Measurements from ENCODE around the gene IL13RA1. TPM values are rescaled to one million over a fixed set of nuclear protein-coding genes. Genes with fewer than 3 reads are reported as not detected.

IL13RA1 gene
- total RNA-seq, 1 experiment from 2014 or later = 33.2 TPM

GRCh38 chrX:118764122-118764521 lies 36.7 kb downstream of the IL13RA1 start:
- ChIA-PET CTCF (no interaction called here), POLR2A (no interaction called here)

GRCh38 chrX:118770133-118770760 lies 42.8 kb downstream of the IL13RA1 start:
- intact Hi-C loops (cut with micrococcal nuclease; ENCODE audit: unreplicated experiment) = no loop called here
- ChIA-PET CTCF (no interaction called here), POLR2A (no interaction called here)

More at GRCh38 chrX:118764122-118764521, 36.7 kb downstream of the IL13RA1 start:
- Histone ChIP-seq H3K4me1 (no peaks in the 10 kb centered on the region), H3K36me3 (ENCODE audit: control insufficient read depth, insufficient read depth, low read length) (no peaks in the 10 kb centered on the region), H3K27me3 (replicated peaks; ENCODE audit: control insufficient read depth, insufficient read depth, low read length) (no peaks in the 10 kb centered on the region), H3K4me3 (ENCODE audit: low read depth, low read length) (no peak overlapping the region), H3K9me3 (no peaks in the 10 kb centered on the region)
- Mint-ChIP-seq H3K36me3 (ENCODE audit: insufficient read depth, unreplicated experiment) (no peaks in the 10 kb centered on the region), H3K27ac (ENCODE audit: unreplicated experiment) (no peak overlapping the region), H3K27me3 (ENCODE audit: insufficient read depth, unreplicated experiment) (no peaks in the 10 kb centered on the region), H3K4me1 (ENCODE audit: low read depth, unreplicated experiment) (no peaks in the 10 kb centered on the region), H3K9me3 (ENCODE audit: unreplicated experiment) (no peaks in the 10 kb centered on the region), H3K4me3 (ENCODE audit: unreplicated experiment) (no peak overlapping the region)
- no peak for DNase-seq
- intact Hi-C loops (cut with micrococcal nuclease; ENCODE audit: unreplicated experiment) = no loop called here
- BruUV-seq (replicated peaks) = no TSS peak
- no peak for TF ChIP-seq CTCF (IDR thresholded peaks at IDR 0.05; ENCODE audit: insufficient read depth in 1 of 2, low read depth in 1 of 2, low read length in 1 of 2, severe bottlenecking in 1 of 2, unreplicated experiment in 1 of 2)

GRCh38 chrX:118772051-118772450 lies 44.6 kb downstream of the IL13RA1 start:
- Mint-ChIP-seq H3K4me1 (ENCODE audit: low read depth, unreplicated experiment) (no peaks in the 10 kb centered on the region), H3K4me3 (ENCODE audit: unreplicated experiment) (no peak overlapping the region), H3K27ac (ENCODE audit: unreplicated experiment) (no peak overlapping the region), H3K9me3 (ENCODE audit: unreplicated experiment) (no peaks in the 10 kb centered on the region), H3K27me3 (ENCODE audit: insufficient read depth, unreplicated experiment) (no peaks in the 10 kb centered on the region), H3K36me3 (ENCODE audit: insufficient read depth, unreplicated experiment) (peaks cover 11% of the 10 kb centered on the region)
- no peak for DNase-seq
- ChIA-PET POLR2A (no interaction called here), CTCF (no interaction called here)
- Histone ChIP-seq H3K4me1 (no peaks in the 10 kb centered on the region), H3K36me3 (ENCODE audit: control insufficient read depth, insufficient read depth, low read length) (no peaks in the 10 kb centered on the region), H3K9me3 (no peaks in the 10 kb centered on the region), H3K27me3 (replicated peaks; ENCODE audit: control insufficient read depth, insufficient read depth, low read length) (no peaks in the 10 kb centered on the region), H3K4me3 (ENCODE audit: low read depth, low read length) (no peak overlapping the region)
- intact Hi-C loops (cut with micrococcal nuclease; ENCODE audit: unreplicated experiment) = no loop called here
- BruUV-seq (replicated peaks) = no TSS peak
- TF ChIP-seq CTCF (IDR thresholded peaks at IDR 0.05; ENCODE audit: insufficient read depth in 1 of 2, low read depth in 1 of 2, low read length in 1 of 2, severe bottlenecking in 1 of 2, unreplicated experiment in 1 of 2) = no peak

More at GRCh38 chrX:118770133-118770760, 42.8 kb downstream of the IL13RA1 start:
- H3K27me3 ChIP-seq (replicated peaks; ENCODE audit: control insufficient read depth, insufficient read depth, low read length) = no peaks in the 10 kb centered on the region
- no peak overlapping the region for H3K4me3 Mint-ChIP-seq (ENCODE audit: unreplicated experiment)
- H3K4me3 ChIP-seq (ENCODE audit: low read depth, low read length) = no peak overlapping the region
- no peaks in the 10 kb centered on the region for H3K36me3 ChIP-seq (ENCODE audit: control insufficient read depth, insufficient read depth, low read length)
- no TSS peak for BruUV-seq (replicated peaks)
- no peaks in the 10 kb centered on the region for H3K9me3 Mint-ChIP-seq (ENCODE audit: unreplicated experiment)
- no peak for TF ChIP-seq CTCF (IDR thresholded peaks at IDR 0.05; ENCODE audit: insufficient read depth in 1 of 2, low read depth in 1 of 2, low read length in 1 of 2, severe bottlenecking in 1 of 2, unreplicated experiment in 1 of 2)
- H3K9me3 ChIP-seq = no peaks in the 10 kb centered on the region
- H3K36me3 Mint-ChIP-seq (ENCODE audit: insufficient read depth, unreplicated experiment) = peaks cover 11% of the 10 kb centered on the region
- no peaks in the 10 kb centered on the region for H3K27me3 Mint-ChIP-seq (ENCODE audit: insufficient read depth, unreplicated experiment)
- no peak overlapping the region for H3K27ac Mint-ChIP-seq (ENCODE audit: unreplicated experiment)
- H3K4me1 Mint-ChIP-seq (ENCODE audit: low read depth, unreplicated experiment) = no peaks in the 10 kb centered on the region
- no peaks in the 10 kb centered on the region for H3K4me1 ChIP-seq
- no peak for DNase-seq
